Activated gamma-delta T cell treated with anti-CD3 and anti-CD28 coated beads, Interleukin-2, amount 50 U/mL, for 16 hours (primary cell): ENCODE results near the gene GOLGA7B.

Experiments
- DNase-seq: peaks from one replicate; pipeline ENCODE4 v3.0.0-alpha.2; 2020; ENCODE audit warnings: low read depth

GOLGA7B gene

DNA sequence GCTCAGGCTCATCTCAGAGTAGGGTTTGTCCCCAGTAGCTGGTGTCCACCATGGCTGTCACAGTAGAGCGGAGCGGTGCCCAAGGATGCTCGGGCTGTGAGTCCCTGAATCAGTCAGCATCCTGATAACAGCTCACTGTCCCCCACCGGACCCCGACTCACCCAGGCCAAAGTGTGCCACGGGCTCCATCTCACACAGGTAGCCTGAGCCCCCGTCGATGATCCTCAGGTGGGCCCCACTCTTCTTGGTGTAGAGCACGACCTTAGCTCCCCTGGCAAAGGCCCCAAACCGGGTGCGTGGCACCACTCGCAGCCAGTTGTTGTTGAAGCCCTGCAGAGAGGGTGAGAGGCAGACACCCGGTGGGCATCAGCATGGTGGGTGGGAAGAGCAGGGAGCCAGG lies 45.4 kb downstream of the GOLGA7B start:
- no peak for DNase-seq

- DNase-seq = no peak
Measured at GRCh38 chr10:97895915-97896314, 46.3 kb downstream of the GOLGA7B start.

DNA sequence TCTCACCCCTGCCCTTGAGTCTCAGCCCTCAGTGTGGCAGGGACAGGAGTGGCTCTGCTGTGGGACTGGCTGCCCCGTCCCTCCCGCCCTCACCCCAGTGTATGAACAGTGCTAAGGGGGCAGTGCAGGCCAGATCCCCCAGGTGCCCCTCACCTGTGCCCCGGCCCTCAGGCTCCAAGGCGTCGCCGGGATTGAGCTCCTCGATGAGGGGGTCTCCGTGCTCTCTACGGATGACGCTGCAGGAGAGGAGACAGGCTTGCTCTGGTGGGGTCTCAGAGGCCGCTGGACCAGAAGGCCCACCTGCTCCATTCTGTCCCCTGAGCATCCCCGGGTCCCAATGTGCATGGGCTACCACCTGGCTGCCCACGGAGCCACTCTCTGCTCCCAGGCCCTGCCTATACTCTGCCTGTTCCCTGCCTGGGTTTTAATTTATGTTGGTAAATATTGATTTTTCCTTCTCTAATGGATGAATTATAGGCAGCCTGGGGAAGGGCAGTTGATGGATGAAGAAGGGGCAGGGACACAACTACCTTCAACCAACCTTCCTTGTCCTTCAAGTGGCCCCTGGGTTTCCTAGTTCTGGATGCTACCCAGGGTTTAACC lies 47.2 kb downstream of the GOLGA7B start:
- DNase-seq = no peak

- DNase-seq = no peak
Measured at GRCh38 chr10:97898429-97898828, 48.8 kb downstream of the GOLGA7B start.

GRCh38 chr10:97901381-97901780 lies 51.7 kb downstream of the GOLGA7B start:
- DNase-seq = no peak

DNA sequence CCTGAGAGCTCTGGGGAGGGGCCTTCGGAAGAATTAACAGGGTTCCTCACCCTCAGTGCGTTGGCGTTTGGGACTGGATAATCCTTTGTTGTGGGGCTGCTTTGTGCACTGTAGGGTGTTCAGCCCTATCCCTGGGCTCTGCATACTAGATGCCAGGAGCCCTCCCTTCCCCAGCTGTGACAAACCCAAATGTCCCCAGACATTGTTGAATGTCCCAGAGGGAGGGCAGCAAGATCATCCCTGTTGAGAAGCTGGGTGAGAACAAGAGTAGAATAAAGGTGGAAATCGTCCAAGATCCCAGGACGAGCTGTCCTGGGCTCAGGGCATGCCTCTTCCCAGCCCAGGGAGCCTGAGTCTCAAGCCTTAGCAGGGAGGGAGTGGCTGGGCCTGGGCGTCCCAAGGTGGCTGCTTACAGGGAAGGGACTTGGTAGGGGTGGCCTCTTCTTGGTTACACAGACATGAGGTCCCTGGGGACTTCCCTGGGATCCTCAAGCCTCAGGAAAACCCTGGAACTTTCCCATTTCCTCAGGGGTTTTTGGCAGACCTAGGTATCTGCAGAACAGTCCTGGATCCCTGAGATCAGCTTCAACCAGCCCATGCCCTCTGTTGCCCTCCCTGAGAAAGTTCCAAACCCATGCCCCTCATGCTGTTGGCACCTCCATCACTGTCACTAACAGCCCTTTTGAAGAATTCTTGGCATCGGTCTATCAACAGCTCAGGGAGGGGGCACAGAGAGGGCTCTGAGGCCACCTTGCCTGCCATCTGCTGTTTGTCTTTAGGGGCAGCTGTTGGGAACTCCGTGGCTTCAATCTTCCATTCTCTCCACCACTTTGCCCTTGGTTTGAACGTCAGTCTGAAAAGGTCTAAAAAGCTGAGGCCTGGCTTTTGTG lies 53.7 kb downstream of the GOLGA7B start:
- no peak for DNase-seq

- no peak for DNase-seq
Measured at GRCh38 chr10:97904018-97904381, 54.4 kb downstream of the GOLGA7B start.

DNA sequence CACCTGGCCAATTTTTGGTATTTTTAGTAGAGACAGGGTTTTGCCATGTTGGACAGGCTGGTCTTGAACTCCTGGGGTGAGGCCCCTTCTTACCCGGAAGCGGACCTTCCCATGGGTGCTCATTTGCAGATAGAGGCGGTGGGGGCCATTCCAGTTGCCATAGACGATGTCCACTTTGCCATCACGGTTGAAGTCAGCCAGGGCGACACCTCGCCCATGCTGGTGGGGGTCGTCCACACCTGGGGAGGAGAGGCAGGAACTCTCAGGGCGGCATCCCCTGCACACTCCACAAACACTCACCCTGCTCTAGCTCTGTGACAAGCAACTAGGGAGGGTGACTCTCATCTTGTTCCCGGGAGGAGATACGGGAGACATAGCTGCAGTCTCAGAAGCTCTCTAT lies 54.9 kb downstream of the GOLGA7B start:
- no peak for DNase-seq

DNA sequence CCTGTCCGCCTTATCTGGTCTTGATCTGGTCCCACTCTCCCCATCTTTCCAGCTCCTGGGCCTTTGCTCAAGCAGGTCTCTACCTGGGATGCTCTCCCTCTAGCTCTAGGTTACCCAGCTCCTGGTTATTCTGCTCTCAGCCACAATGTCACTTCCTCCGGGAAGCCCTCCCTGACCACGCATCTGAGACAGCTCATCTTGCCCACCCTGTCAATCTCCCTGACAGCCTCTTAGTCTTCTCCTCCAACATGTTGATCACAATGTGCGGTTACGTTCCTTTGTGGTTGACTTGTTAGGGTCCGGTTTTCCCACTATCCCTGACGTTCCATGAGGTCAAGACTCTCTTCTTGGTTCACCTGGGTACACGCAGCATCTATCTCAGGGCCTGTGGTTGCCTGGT lies 55.6 kb downstream of the GOLGA7B start:
- DNase-seq = no peak

GRCh38 chr10:97907211-97907610 lies 57.6 kb downstream of the GOLGA7B start:
- DNase-seq = no peak

DNA sequence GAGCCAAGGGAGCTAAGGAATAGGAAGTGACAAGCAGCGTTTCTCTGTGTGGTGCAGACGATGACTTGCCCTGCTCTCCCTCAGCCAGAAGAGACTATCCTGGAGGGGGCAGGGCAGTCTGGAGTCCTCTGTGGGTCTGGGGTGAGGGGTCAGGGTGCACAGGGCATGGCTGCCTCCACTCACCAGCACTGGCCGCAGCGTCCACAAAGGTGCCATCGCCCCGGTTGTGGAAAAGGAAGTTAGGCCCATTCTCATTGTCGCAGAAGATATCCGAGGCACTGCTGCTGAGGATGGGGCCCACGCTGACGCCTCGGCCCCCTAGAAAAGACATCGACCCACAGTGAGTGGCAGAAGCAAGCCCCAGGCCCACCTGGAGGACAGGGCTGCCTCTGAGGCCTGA lies 58.2 kb downstream of the GOLGA7B start:
- no peak for DNase-seq

DNA sequence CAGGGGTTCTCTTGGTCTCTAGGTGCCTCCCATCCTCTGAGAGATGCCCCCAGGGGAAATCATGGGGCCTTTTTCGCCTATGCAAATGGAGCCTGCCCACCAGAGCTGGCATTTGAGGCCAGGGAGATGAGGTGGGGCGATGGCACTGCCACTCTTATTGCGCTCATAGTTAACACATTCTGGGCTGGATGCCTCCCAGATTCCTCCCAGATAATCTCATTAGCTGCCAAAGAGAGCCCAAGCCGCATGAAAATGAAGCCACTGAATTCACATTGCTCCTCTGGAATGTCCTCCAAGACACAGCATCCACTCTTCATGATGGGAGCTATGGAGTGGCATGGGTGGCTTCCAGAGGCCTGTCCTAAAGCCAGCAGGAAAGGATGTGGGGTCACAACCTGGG lies 61.0 kb downstream of the GOLGA7B start:
- DNase-seq = no peak

GRCh38 chr10:97911217-97911616 lies 61.6 kb downstream of the GOLGA7B start:
- DNase-seq = no peak

DNA sequence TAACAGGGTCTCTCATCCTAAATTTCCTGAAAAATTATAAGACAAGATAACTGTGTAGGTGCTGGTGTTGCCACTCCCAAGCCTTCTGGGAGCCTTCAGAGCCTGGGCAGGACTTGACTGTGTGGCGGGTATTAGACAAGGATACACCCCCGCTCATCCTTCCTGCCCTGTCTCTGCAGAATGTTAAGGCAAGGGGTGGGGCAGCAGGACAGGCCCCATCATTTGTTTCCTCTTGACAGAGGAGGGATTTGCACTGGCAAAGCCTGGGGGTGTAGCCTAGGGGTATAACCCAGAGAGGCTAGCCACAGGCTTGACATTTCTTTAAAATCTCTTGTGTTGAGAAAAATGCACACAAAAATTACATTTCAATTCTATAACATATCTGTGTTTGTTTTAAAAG lies 63.5 kb downstream of the GOLGA7B start:
- no peak for DNase-seq

DNA sequence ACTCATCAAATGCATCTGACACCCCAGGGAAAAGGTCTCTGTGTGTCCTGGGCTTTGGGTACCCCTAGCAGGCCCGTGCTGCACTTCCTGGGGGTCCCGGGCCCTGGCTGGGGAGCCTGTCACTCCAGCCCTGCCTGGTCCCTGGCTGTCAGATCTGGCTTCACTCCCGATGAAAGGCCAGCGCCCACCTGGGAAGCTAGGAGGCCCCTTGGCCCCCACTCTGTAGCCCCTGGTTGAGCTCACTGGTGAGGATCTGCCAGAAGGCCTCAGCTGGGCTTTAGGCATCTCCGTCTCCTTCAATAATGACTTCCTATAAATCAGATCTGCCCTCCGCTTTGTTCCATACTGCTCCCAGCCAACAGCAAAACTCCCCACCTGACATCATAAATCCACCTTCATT lies 64.0 kb downstream of the GOLGA7B start:
- DNase-seq = no peak

DNA sequence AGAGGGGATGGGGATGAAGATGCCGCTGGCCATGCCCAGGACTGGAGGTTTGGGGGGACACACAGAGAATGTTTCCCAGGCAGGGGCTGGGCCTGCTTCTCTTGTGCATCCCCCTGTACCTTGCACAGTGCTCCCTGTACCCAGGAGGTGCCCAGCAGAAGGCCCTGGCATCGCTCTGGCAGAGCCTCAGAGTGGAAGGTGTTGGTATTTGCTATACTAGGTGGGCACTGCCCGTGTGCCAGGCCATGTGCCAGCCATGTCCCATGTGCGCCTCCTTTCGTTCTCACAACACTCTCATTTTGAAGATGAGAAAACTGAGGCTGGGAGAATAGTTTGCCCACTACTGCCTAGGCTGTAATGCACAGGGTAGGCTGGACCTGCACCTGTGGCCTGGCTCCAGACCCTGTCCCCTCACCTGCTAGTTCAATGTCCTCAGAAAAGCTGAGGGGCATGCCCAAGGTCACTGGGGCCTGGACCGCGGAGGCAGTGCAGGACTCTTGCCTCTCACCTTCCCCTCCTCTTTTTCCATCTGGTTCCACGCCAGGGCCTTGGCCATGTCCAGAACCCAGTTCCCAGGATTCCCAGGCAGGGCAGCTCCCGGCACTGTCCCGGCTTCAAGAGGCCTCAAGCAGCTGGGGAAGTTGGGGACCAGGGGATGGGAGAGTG lies 64.7 kb downstream of the GOLGA7B start:
- DNase-seq = no peak

- DNase-seq = peak; percentile 37
Measured at GRCh38 chr10:97914837-97915211, 65.2 kb downstream of the GOLGA7B start.

GRCh38 chr10:97915346-97916131 lies 65.9 kb downstream of the GOLGA7B start:
- no peak for DNase-seq

DNA sequence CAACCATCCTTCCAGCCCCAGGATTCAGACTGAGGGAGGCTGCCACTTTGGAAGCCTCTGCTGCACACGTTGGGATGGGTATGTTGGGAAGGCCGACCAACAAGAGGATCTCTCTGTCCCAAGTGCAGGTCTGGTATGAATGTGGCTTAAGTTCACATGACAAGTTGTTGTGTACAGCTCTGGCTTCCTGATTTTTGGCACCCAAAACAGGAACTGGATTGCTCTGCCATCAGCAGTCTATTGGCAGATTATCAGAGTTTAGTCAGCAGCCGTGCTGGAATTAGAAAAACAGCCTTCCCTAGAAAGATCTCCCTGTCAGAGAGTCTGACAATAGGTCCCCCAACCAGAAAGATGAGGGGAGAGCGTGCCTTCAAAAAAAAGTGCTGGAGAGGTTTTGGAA lies 66.9 kb downstream of the GOLGA7B start:
- no peak for DNase-seq

- no peak for DNase-seq
Measured at GRCh38 chr10:97919012-97919411, 69.4 kb downstream of the GOLGA7B start.

- no peak for DNase-seq
Measured at GRCh38 chr10:97920865-97921264, 71.2 kb downstream of the GOLGA7B start.
